ENCODE data around the gene CTNNA2. TPM values are rescaled to one million over a fixed set of nuclear protein-coding genes. Genes with fewer than 3 reads are reported as not detected.

Gene CTNNA2
- total RNA-seq, 4 donors from 2014 or later = not detected

DNA sequence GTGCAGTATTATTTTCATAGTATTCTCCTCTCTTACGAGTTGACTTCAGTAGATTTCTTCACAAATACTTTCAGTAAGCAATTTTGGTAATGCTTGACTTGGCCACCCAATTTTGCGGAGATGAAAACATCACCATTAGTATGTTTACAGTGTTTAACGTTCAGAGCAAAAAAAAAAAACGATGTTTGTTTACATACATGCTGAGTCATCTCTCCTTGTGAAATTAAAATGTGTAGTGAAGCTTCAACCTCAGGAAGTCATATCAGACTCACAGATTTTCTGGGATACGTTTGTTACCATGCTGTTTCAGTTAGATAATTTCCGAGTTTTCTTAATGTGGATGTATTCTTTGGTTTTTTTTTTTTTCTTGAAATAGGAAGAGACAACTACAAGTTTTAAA is 100.1 kb downstream of the CTNNA2 start:
- TF ChIP-seq, protein P1, sequence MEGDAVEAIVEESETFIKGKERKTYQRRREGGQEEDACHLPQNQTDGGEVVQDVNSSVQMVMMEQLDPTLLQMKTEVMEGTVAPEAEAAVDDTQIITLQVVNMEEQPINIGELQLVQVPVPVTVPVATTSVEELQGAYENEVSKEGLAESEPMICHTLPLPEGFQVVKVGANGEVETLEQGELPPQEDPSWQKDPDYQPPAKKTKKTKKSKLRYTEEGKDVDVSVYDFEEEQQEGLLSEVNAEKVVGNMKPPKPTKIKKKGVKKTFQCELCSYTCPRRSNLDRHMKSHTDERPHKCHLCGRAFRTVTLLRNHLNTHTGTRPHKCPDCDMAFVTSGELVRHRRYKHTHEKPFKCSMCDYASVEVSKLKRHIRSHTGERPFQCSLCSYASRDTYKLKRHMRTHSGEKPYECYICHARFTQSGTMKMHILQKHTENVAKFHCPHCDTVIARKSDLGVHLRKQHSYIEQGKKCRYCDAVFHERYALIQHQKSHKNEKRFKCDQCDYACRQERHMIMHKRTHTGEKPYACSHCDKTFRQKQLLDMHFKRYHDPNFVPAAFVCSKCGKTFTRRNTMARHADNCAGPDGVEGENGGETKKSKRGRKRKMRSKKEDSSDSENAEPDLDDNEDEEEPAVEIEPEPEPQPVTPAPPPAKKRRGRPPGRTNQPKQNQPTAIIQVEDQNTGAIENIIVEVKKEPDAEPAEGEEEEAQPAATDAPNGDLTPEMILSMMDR (IDR thresholded peaks at IDR 0.05; ENCODE audit: low read depth) = no peak

DNA sequence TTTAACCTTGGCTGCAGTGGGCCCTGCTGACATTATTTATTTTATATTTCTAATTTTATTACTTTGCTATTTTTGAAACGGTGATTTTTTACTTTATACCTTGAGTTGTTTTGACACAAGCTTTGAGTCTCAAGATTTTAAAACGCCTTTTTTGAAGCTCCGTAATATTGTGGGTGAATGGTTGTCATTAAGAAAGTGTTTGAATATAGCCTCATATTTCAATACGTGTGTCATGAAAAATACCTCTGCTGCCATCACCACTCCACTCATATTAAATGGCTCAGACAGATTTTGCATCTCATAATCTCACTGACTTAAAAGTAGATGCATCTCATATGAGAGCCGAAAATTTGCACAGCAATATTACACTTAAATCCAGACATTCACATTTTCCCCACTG is 106.6 kb downstream of the CTNNA2 start:
- TF ChIP-seq, protein P1 (IDR thresholded peaks at IDR 0.05; ENCODE audit: low read depth) = no peak

DNA sequence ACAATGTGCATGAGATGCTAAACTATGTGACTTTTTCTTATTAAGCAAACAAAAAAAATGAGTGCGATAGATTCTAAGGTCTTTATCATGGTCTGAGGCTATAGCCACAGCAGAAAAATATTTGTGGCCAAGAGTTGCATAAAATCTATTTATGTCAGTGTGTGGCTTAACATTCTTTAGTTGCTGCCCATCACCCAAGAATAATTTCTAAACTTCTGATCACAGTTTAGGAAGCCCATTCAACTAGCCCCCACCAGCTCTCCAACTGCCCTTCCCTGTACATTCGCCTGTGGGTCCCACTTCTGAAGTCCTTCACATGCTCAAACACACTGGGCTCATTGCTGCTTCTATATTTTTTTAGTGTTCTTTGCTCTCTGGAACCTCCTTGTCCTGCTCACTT is 107.1 kb downstream of the CTNNA2 start:
- TF ChIP-seq, protein P1 (IDR thresholded peaks at IDR 0.05; ENCODE audit: low read depth) = no peak

DNA sequence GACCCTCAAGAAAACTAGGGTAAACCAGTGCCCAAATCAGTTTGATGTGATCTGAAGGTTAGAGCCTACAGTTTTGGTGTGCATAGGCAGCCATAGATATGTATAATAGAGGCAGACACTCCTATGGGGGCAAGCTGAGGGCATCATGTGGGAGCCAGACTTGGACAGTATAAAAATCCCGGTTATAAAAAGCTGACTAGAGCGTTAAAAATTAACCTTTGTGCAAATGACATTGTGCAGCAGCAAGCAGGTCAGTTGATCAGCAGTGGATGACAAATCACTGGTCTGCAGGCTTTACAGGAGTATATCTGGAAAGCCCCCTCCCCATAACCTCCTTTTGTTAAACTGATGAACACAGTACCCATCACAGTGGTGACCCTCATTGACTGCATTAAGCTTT is 107.8 kb downstream of the CTNNA2 start:
- TF ChIP-seq, protein P1 (IDR thresholded peaks at IDR 0.05; ENCODE audit: low read depth) = no peak

DNA sequence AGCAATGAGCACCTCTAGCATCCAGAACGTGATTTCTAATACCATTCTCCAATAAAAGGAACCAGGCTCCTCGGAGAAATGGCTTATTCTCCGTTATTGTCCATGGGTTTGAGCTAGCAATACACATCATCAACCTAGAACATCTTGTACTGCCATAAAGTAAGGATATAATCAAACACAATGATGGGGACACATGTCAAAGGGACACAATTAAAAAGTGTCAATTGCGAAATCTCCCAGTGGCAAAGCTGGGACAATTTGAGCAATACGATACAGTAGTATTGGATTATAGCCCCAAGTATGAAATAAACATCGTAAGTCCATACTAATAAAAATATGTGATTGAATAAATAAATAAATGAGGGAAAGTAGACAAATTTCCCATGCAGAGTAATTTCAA is 108.4 kb downstream of the CTNNA2 start:
- TF ChIP-seq, protein P1 (IDR thresholded peaks at IDR 0.05; ENCODE audit: low read depth) = no peak

DNA sequence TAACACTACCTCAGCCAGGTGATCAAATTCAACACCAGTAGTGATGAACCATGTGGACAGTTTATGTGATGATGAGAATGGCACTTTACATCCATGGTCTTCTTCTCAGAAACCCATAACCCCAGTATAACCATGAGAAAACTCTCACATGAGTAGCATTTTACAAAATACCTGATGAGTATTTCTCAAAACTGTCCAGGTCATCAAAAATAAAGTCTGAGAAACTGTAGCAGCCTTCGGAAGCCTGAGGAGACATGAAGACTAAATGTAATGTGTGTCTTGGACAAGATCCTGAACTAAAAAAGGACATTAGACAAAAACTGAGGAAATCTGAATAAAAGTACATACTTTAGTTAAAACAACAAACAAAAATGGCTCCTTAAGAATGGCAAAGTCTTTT is 108.9 kb downstream of the CTNNA2 start:
- TF ChIP-seq, protein P1 (IDR thresholded peaks at IDR 0.05; ENCODE audit: low read depth) = no peak

DNA sequence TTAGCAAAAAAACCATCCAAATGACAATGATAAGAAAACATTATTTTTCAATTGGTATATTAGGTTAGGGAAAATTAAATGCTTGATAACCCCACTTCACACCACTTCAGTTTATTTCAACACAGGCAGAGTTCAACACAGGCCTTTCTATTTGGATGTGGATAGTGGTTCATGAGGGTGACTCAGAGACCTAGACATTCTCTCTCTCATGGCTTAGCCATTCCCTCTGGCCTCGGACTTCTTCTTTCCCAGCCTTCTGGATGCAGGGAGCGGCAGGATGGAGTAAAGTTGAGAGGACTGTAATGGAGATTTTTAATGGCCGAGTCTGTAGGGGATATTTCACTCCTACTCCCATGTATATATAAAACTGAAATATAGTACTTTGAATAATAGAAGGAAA is 109.7 kb downstream of the CTNNA2 start:
- TF ChIP-seq, protein P1 (IDR thresholded peaks at IDR 0.05; ENCODE audit: low read depth) = no peak

Data from subcutaneous adipose tissue (tissue), 4 donors.